SJSA1 (cell line): Measurements from ENCODE around the gene GASK1A. TPM values are rescaled to one million over a fixed set of nuclear protein-coding genes. Genes with fewer than 3 reads are reported as not detected.

Experiments used
- total RNA-seq: library from RNA; depleted of rRNA; stranded (reverse); fragments of >200 nt; shearing (Covaris generic); gene quantifications from 2 replicates; pipeline ENCODE4 v1.2.3, GENCODE V29; 2014; rRNA removed

Gene GASK1A
- total RNA-seq, 1 experiment from 2014 or later = not detected

Other genes with a start within 250 kb of the GASK1A start
- 0.39 and 1.0 TPM in 2 replicates for gene CCDC13, start 206.1 kb upstream of the GASK1A start, total RNA-seq
- 227 and 295 TPM in 2 replicates for gene HIGD1A, start 174.8 kb upstream of the GASK1A start, total RNA-seq
- not detected in 2 replicates for gene ACKR2, start 169.9 kb upstream of the GASK1A start, total RNA-seq
- not detected in 2 replicates for gene CYP8B1, start 103.4 kb upstream of the GASK1A start, total RNA-seq
- not detected in 2 replicates for gene ZNF662, start 73.2 kb upstream of the GASK1A start, total RNA-seq
- 0.78 and 4.6 TPM in 2 replicates for gene POMGNT2, start 126.8 kb downstream of the GASK1A start, total RNA-seq